Measurements from ENCODE around the gene MAP3K5.
"Not testable (repeated sequence)": the region's sequence is repeated elsewhere in the genome, so short reads cannot be mapped to it uniquely, and the experiment has no call there.

Gene MAP3K5

GRCh38 chr6:136599329-136600011, 192.8 kb downstream of the MAP3K5 start:
- DNase-seq (ENCODE audit: low spot score) = no peak
- in situ Hi-C loops (cut with MboI; ENCODE audit: low pct_unique_long_range_greater_than_20kb, low sequenced_read_pairs, unreplicated experiment) = no loop called here
- TF ChIP-seq, protein P1, sequence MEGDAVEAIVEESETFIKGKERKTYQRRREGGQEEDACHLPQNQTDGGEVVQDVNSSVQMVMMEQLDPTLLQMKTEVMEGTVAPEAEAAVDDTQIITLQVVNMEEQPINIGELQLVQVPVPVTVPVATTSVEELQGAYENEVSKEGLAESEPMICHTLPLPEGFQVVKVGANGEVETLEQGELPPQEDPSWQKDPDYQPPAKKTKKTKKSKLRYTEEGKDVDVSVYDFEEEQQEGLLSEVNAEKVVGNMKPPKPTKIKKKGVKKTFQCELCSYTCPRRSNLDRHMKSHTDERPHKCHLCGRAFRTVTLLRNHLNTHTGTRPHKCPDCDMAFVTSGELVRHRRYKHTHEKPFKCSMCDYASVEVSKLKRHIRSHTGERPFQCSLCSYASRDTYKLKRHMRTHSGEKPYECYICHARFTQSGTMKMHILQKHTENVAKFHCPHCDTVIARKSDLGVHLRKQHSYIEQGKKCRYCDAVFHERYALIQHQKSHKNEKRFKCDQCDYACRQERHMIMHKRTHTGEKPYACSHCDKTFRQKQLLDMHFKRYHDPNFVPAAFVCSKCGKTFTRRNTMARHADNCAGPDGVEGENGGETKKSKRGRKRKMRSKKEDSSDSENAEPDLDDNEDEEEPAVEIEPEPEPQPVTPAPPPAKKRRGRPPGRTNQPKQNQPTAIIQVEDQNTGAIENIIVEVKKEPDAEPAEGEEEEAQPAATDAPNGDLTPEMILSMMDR (IDR thresholded peaks at IDR 0.05; ENCODE audit: extremely low read depth, insufficient read depth, missing control alignments) = no peak

DNA sequence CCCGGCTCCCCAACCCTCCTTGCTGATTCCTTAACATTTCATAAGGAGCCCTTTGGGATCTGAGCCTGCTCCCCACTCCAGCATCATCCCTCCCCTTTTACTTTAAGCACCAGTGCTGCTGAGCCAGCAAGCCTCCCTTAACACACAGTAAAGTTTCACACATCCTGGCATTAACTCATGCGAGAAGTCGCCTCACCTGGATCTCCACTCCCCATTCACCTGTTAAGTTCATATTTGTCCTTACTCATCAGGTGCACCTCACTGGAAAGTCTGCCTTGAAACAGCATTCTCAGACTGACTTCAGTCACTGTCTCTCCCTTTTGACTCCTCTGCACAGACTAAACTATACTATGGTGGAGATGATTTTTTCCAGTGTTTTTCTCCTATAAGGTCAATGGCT, 194.2 kb downstream of the MAP3K5 start:
- in situ Hi-C loops (cut with MboI; ENCODE audit: low pct_unique_long_range_greater_than_20kb, low sequenced_read_pairs, unreplicated experiment) = no loop called here
- DNase-seq (ENCODE audit: low spot score) = no peak
- TF ChIP-seq, protein P1 (IDR thresholded peaks at IDR 0.05; ENCODE audit: extremely low read depth, insufficient read depth, missing control alignments) = no peak

GRCh38 chr6:136594671-136595070, 197.6 kb downstream of the MAP3K5 start:
- TF ChIP-seq, protein P1 (IDR thresholded peaks at IDR 0.05; ENCODE audit: extremely low read depth, insufficient read depth, missing control alignments) = no peak
- no peak for DNase-seq (ENCODE audit: low spot score)
- in situ Hi-C loops (cut with MboI; ENCODE audit: low pct_unique_long_range_greater_than_20kb, low sequenced_read_pairs, unreplicated experiment) = no loop called here

DNA sequence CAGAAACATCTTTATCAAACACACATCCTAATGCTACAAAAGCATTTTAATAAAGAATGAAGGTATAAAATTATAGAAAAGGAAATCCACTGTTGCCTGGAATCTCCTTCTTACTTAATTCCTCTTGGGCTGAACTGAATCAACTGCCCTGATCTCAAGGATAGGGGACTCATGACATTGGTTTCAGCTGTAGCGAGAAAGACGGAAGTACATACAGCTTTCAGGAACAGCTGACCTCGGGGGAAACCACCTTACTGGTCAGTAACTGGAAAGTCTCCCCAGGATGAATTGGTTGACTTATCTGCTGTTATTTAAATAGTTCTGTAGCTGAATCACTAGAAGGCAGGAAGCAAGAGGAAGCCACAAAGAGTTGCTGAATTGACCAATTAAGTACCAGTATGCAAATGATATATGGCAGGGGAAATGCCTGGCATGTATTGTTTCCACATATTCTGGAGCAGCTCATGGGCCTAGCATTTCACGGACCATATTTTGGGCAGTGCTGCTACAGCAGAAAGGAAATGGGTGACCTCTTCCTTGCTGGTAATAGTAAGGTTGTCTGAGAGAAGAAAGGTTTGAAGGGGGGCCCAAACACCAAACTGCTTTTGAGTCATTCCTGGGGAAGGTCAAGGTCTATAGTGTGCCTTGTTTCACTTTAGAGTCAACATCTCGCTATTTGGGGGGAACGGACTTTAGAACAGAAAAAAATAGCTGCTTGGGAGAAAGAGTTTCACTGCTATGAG, 198.4 kb downstream of the MAP3K5 start:
- in situ Hi-C loops (cut with MboI; ENCODE audit: low pct_unique_long_range_greater_than_20kb, low sequenced_read_pairs, unreplicated experiment) = no loop called here
- DNase-seq (ENCODE audit: low spot score) = peak; percentile 75
- TF ChIP-seq, protein P1 (IDR thresholded peaks at IDR 0.05; ENCODE audit: extremely low read depth, insufficient read depth, missing control alignments) = no peak

- TF ChIP-seq, protein P1 (IDR thresholded peaks at IDR 0.05; ENCODE audit: extremely low read depth, insufficient read depth, missing control alignments) = no peak
- in situ Hi-C loops (cut with MboI; ENCODE audit: low pct_unique_long_range_greater_than_20kb, low sequenced_read_pairs, unreplicated experiment) = no loop called here
- DNase-seq (ENCODE audit: low spot score) = no peak
Measured at GRCh38 chr6:136592930-136593673, 199.2 kb downstream of the MAP3K5 start.

GRCh38 chr6:136591617-136592016, 200.7 kb downstream of the MAP3K5 start:
- in situ Hi-C loops (cut with MboI; ENCODE audit: low pct_unique_long_range_greater_than_20kb, low sequenced_read_pairs, unreplicated experiment) = no loop called here
- DNase-seq (ENCODE audit: low spot score) = no peak
- TF ChIP-seq, protein P1 (IDR thresholded peaks at IDR 0.05; ENCODE audit: extremely low read depth, insufficient read depth, missing control alignments) = no peak

DNA sequence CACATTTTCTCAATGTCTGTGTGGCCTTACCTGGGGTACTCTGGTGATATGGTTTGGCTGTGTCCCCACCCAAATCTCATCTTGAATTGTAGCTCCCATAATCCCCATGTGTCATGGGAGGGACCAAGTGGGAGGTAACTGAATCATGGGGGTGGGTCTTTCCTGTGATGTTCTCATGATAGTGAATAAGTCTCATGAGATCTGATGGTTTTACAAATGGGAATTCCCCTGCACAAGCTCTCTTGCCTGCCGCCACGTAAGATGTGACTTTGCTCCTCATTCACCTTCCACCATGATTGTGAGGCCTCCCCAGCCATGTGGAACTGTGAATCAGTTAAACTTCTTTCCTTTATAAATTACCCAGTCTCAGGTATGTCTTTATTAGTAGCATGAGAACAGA, 201.4 kb downstream of the MAP3K5 start:
- in situ Hi-C loops (cut with MboI; ENCODE audit: low pct_unique_long_range_greater_than_20kb, low sequenced_read_pairs, unreplicated experiment); DNase-seq (ENCODE audit: low spot score): not testable (repeated sequence)
